Measurements from ENCODE around the gene HDAC4.

The HDAC4 gene

DNA sequence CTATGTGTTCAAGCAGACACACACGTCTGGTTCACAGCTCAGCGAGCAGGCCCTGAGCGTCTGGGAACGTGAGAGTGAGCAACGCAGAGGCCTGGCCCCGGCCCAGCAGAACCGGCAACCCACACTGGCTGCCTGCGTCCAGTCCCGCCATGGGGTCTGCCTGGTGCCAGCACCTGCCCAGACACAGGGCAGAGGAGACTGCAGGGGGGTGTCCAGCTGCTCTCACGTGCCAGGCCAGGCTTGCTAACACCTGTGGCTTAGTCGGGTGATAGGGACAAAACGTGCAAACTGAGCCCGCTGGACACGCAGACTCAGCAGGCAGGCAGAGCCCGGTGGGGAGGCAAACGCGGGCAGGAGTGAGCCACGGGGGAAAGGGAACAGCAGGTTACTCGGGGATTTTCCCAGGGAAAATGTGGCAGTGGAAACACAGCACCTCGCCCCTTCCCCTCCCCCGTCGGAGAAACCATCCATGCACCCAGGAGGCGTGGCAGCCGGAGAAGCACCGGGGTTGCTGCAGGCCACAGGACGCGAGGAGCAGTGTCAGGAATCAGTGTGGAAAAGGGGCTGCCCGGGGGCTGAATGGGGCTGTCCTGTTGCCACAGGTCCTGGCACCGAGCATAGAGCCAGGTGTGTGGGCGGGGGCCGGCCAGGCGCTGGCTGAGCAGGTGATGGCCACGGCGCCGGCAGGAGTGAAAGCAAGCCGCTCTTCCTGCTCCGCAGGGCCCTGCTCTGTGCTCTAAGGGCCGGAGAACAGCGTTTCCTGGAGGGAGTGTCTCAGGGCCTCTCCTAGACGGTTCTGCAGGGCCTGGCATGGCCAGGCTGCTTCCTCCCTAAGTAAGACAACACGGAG lies 154.7 kb downstream of the HDAC4 start:
- H3F3A ChIP-seq (ENCODE audit: insufficient read depth, low read length): no peaks in the 10 kb centered on the region
- H3K4me2 ChIP-seq (ENCODE audit: low read length): no peak overlapping the region
- no peaks in the 10 kb centered on the region for H3K4me1 ChIP-seq (ENCODE audit: insufficient read depth, low read length, severe bottlenecking)
- no peak overlapping the region for H3K27ac ChIP-seq (ENCODE audit: low read depth, low read length, poor library complexity, severe bottlenecking)
- no peaks in the 10 kb centered on the region for H3K9me3 ChIP-seq (ENCODE audit: low read length)
- no peaks in the 10 kb centered on the region for H3K9me2 ChIP-seq (ENCODE audit: low read depth, low read length)
- H3K9ac ChIP-seq (ENCODE audit: low read length): no peak overlapping the region
- H4K20me1 ChIP-seq (ENCODE audit: insufficient read depth, low read length): no peaks in the 10 kb centered on the region
- TF ChIP-seq EZH2 (IDR thresholded peaks at IDR 0.05; ENCODE audit: borderline replicate concordance, low read length): no peak
- TF ChIP-seq, protein P1, sequence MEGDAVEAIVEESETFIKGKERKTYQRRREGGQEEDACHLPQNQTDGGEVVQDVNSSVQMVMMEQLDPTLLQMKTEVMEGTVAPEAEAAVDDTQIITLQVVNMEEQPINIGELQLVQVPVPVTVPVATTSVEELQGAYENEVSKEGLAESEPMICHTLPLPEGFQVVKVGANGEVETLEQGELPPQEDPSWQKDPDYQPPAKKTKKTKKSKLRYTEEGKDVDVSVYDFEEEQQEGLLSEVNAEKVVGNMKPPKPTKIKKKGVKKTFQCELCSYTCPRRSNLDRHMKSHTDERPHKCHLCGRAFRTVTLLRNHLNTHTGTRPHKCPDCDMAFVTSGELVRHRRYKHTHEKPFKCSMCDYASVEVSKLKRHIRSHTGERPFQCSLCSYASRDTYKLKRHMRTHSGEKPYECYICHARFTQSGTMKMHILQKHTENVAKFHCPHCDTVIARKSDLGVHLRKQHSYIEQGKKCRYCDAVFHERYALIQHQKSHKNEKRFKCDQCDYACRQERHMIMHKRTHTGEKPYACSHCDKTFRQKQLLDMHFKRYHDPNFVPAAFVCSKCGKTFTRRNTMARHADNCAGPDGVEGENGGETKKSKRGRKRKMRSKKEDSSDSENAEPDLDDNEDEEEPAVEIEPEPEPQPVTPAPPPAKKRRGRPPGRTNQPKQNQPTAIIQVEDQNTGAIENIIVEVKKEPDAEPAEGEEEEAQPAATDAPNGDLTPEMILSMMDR (IDR thresholded peaks at IDR 0.05; ENCODE audit: low read length): no peak
- no peaks in the 10 kb centered on the region for H3K36me3 ChIP-seq (ENCODE audit: insufficient read depth, low read length)
- no peak overlapping the region for H3K4me3 ChIP-seq (ENCODE audit: low read depth, low read length, poor library complexity, severe bottlenecking)
- no peaks in the 10 kb centered on the region for H3K79me2 ChIP-seq (ENCODE audit: insufficient read depth, low read length)
- H3K27me3 ChIP-seq (ENCODE audit: insufficient read depth, low read length): 0 out of 2 replicates have a peak, but pooled peaks cover 6% of the 10 kb centered on the region
- H2AFZ ChIP-seq (ENCODE audit: low read length): no peak overlapping the region

DNA sequence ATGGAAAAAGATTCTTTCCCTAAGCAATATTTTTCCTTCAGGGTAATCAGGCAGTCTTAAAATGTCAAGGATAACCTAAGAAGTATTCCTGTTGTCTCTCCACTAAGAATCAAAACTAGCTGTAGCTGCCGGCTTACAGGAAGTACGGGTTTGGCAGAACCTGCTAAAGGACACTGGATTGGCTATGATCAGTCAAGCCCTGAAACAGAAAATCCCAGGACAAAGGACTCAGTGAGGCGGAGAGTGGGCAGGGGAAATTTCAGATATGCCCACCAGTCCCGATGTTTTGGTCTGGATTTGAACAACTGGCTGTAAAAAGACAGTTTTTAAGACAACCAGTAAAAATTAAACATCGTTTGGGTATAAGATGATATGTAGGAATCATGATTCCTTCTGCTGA lies 155.7 kb downstream of the HDAC4 start:
- no peaks in the 10 kb centered on the region for H3K79me2 ChIP-seq (ENCODE audit: insufficient read depth, low read length)
- H4K20me1 ChIP-seq (ENCODE audit: insufficient read depth, low read length): no peaks in the 10 kb centered on the region
- no peak overlapping the region for H3K27ac ChIP-seq (ENCODE audit: low read depth, low read length, poor library complexity, severe bottlenecking)
- no peaks in the 10 kb centered on the region for H3K36me3 ChIP-seq (ENCODE audit: insufficient read depth, low read length)
- no peaks in the 10 kb centered on the region for H3K4me1 ChIP-seq (ENCODE audit: insufficient read depth, low read length, severe bottlenecking)
- no peak overlapping the region for H2AFZ ChIP-seq (ENCODE audit: low read length)
- no peak overlapping the region for H3K9ac ChIP-seq (ENCODE audit: low read length)
- no peaks in the 10 kb centered on the region for H3K9me3 ChIP-seq (ENCODE audit: low read length)
- H3K4me3 ChIP-seq (ENCODE audit: low read depth, low read length, poor library complexity, severe bottlenecking): no peak overlapping the region
- no peaks in the 10 kb centered on the region for H3F3A ChIP-seq (ENCODE audit: insufficient read depth, low read length)
- no peaks in the 10 kb centered on the region for H3K9me2 ChIP-seq (ENCODE audit: low read depth, low read length)
- H3K27me3 ChIP-seq (ENCODE audit: insufficient read depth, low read length): 0 out of 2 replicates have a peak, but pooled peaks cover 6% of the 10 kb centered on the region
- H3K4me2 ChIP-seq (ENCODE audit: low read length): no peak overlapping the region
- TF ChIP-seq, protein P1 (IDR thresholded peaks at IDR 0.05; ENCODE audit: low read length): no peak
- no peak for TF ChIP-seq EZH2 (IDR thresholded peaks at IDR 0.05; ENCODE audit: borderline replicate concordance, low read length)

DNA sequence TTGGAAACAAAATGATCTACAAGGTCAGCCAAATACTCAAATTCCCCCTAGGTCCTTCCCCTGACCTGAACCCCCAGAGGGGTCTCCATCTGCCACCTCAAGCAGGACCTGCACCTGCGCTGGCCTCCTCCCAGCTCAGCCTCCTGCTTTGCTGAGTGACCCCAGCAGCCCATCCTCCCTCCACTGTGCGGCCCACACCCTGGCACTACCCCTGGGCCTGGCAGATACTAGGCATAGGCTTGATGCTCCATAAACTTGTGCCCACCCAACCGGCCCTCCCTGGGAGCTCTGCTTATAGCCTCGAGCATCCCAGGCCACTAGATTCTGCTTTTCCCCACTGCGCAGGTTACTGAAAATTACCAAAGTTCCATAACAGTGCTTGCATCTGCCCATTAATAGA lies 156.2 kb downstream of the HDAC4 start:
- H3K27ac ChIP-seq (ENCODE audit: low read depth, low read length, poor library complexity, severe bottlenecking): no peak overlapping the region
- no peaks in the 10 kb centered on the region for H3K79me2 ChIP-seq (ENCODE audit: insufficient read depth, low read length)
- H3K9ac ChIP-seq (ENCODE audit: low read length): no peak overlapping the region
- H3K4me2 ChIP-seq (ENCODE audit: low read length): no peak overlapping the region
- H3K27me3 ChIP-seq (ENCODE audit: insufficient read depth, low read length): 0 out of 2 replicates have a peak, but pooled peaks cover 6% of the 10 kb centered on the region
- TF ChIP-seq EZH2 (IDR thresholded peaks at IDR 0.05; ENCODE audit: borderline replicate concordance, low read length): no peak
- TF ChIP-seq, protein P1 (IDR thresholded peaks at IDR 0.05; ENCODE audit: low read length): no peak
- no peaks in the 10 kb centered on the region for H3F3A ChIP-seq (ENCODE audit: insufficient read depth, low read length)
- no peak overlapping the region for H3K4me3 ChIP-seq (ENCODE audit: low read depth, low read length, poor library complexity, severe bottlenecking)
- no peak overlapping the region for H2AFZ ChIP-seq (ENCODE audit: low read length)
- no peaks in the 10 kb centered on the region for H3K4me1 ChIP-seq (ENCODE audit: insufficient read depth, low read length, severe bottlenecking)
- no peaks in the 10 kb centered on the region for H3K9me2 ChIP-seq (ENCODE audit: low read depth, low read length)
- H3K36me3 ChIP-seq (ENCODE audit: insufficient read depth, low read length): no peaks in the 10 kb centered on the region
- H3K9me3 ChIP-seq (ENCODE audit: low read length): no peaks in the 10 kb centered on the region
- H4K20me1 ChIP-seq (ENCODE audit: insufficient read depth, low read length): no peaks in the 10 kb centered on the region
